ENCODE results near the gene ENOSF1.

DNA sequence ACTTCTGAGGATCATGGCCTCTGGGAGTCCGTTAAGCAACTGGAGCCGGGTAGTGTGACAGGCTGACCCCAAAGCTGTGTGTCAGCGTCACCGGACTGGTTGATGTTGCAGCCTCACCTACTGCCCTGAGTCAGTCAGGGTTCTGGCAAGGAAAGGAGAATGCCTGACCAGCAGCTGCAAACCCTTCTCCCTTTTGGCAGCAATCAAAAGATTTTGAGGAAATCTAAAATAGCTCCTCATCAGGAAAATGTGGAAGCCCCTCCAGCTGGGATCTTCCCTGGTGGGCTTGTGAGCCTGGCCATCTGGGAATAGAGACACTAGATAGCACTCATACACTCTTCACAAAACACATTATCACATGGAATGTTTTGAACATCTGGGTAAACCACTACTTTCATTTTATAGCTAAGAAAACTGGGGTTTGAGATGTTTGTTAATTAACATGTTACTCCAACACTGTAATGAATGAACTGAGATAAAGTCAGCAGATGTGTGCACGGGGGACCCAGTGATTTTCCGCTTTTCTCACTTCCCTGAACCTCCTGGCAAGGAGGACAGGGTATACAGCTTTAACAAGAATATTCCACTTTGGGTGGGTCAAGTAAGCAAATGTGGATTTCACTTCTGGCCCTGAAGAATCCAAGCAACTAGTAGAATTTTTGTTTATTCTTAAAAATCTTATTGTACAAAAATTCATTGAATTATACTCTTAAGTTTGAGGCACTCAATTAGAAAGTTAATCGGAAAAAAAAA is 91.0 kb downstream of the ENOSF1 start:
- no peak for TF ChIP-seq CTCF (IDR thresholded peaks at IDR 0.05)
- TF ChIP-seq POLR2A (IDR thresholded peaks at IDR 0.05) = no peak
- no peak for TF ChIP-seq POLR2AphosphoS5 (IDR thresholded peaks at IDR 0.05; ENCODE audit: insufficient read depth in 1 of 2, low read depth in 1 of 2)
